Testis (tissue), 3 donors: Measurements from ENCODE around the gene MAML3. TPM values are rescaled to one million over a fixed set of nuclear protein-coding genes. Genes with fewer than 3 reads are reported as not detected.
A peak's percentile ranks its signal among the peaks of the same experiment; 100 is the strongest.

Source experiments
- DNase-seq: peaks from one replicate; pipeline ENCODE4 v3.0.0-alpha.2; 2019
- H3K27ac ChIP-seq, 2 donors: fragments of 200-600 bp; sonication (generic); one replicate each; pipeline ENCODE4 v1.5.1; 2019
- H3K27me3 ChIP-seq: fragments of 200-600 bp; sonication (generic); one replicate; pipeline ENCODE4 v1.5.1; 2019
- H3K36me3 ChIP-seq: fragments of 200-600 bp; sonication (generic); one replicate; pipeline ENCODE4 v1.5.1; 2017; ENCODE audit warnings: low read depth; ENCODE audit errors: missing control alignments
- H3K4me1 ChIP-seq: fragments of 200-600 bp; sonication (generic); one replicate; pipeline ENCODE4 v1.5.1; 2019
- H3K4me3 ChIP-seq, 2 donors: fragments of 200-600 bp; sonication (generic); one replicate each; pipeline ENCODE4 v1.5.1; 2017 to 2019
- H3K9me3 ChIP-seq: fragments of 200-600 bp; sonication (generic); one replicate; pipeline ENCODE4 v1.5.1; 2017
- CTCF ChIP-seq, 3 experiments: fragments of 450-650 bp in 2 of 3; fragments of 200-600 bp in 1 of 3; sonication (generic) in 1 of 3; IDR thresholded peaks; one replicate each; pipeline ENCODE4 v1.5.1; 2016 to 2019; ENCODE audit warnings: antibody characterized with exemption in 3 of 3, mild to moderate bottlenecking in 2 of 3, moderate library complexity in 1 of 3
- POLR2A ChIP-seq: fragments of 450-650 bp; IDR thresholded peaks from one replicate; pipeline ENCODE4 v1.6.1; 2017; ENCODE audit warnings: antibody characterized with exemption, mild to moderate bottlenecking, moderate library complexity
- WGBS, 2 donors: methylation state at CpG; one replicate each; pipeline ENCODE4 v1.1.5; 2018; 5-methylcytosine and 5-hydroxymethylcytosine counted together
- intact Hi-C: fragments of 100-400 bp; cut with DNase I; formaldehyde crosslinking; loops from one replicate; pipeline ENCODE4 v1.15.1; 2023; ENCODE audit warnings: low total_unique reads
- polyA plus RNA-seq: library from polyadenylated mRNA; stranded (reverse); fragments of 350-450 nt; fragmentation: Illumina TruSeq; extraction: RNeasy Lipid Tissue Mini Kit (QIAGEN cat#74804); gene quantifications from one replicate; pipeline ENCODE4 v1.2.3, GENCODE V29; 2014; ENCODE audit warnings: low read depth, low replicate concordance; ENCODE audit not compliant: insufficient read depth
- total RNA-seq, 2 donors: library from RNA; depleted of rRNA; stranded (reverse); fragments of >200 nt; gene quantifications; one replicate each; pipeline ENCODE4 v1.2.3, GENCODE V29; 2016

Gene MAML3
- total and polyA plus RNA-seq, 3 donors from 2014 or later: 7.6 to 21.2 (median 18.8) TPM

DNA sequence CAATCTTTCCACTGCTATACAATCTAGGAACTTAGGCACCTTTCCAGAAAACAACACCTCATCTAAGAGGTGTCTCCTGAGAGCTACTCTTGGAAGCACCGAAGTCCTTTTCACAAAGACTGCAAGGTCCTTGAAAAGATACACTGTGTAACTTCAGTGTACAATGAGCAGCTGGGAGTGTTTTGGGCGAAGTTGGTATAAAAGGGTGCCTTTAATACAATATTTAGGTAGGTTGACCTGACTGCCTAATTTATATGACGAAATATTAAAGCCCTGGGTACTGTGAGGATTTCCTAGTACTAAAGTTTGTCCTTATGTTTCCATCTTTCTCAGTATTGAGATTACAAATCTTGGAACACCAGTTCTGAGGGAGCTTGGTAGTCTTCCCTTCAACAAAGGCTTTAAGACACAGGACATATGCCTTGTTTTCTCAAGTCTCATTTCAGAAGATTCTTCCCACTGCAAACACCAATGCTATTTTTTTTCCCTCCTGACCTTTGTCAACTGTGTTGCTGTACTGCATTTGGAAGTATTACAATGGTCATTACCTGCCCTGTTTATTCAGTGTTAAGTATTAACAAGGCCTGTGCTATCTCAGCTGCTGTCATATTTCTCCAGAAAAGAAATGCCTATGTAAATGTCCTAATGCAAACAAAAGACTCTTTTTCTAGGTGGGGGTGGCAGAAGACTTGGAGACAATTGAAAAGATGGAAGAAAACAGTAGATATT lies 134.2 kb downstream of the MAML3 start:
- no peak for DNase-seq
- Histone ChIP-seq H3K27ac (peak overlapping the region in 1 of 2 donors; percentile 57), H3K9me3 (no peaks in the 10 kb centered on the region), H3K4me3 (no peak overlapping the region), H3K36me3 (no peaks in the 10 kb centered on the region), H3K4me1 (peaks cover 5% of the 10 kb centered on the region), H3K27me3 (no peaks in the 10 kb centered on the region)
- intact Hi-C loops: no loop called here
- TF ChIP-seq CTCF (IDR thresholded peaks at IDR 0.05) (no peak), POLR2A (no peak)
- 46 to 61% methylated on average over 3 of the region's 3 CpGs for WGBS, 2 donors

- Histone ChIP-seq H3K9me3 (no peaks in the 10 kb centered on the region), H3K4me1 (peaks cover 5% of the 10 kb centered on the region), H3K27me3 (no peaks in the 10 kb centered on the region), H3K27ac (peak overlapping the region in 1 of 2 donors; percentile 57), H3K4me3 (no peak overlapping the region), H3K36me3 (no peaks in the 10 kb centered on the region)
- 70 to 71% methylated on average over 3 of the region's 3 CpGs for WGBS, 2 donors
- TF ChIP-seq POLR2A (no peak), CTCF (IDR thresholded peaks at IDR 0.05) (no peak)
- intact Hi-C loops: no loop called here
- no peak for DNase-seq
These were observed 134.9 kb downstream of the MAML3 start for GRCh38 chr4:140018931-140019618.

GRCh38 chr4:140014284-140014683 lies 139.7 kb downstream of the MAML3 start:
- H3K4me3 ChIP-seq: no peak overlapping the region
- intact Hi-C loops: no loop called here
- H3K36me3 ChIP-seq: no peaks in the 10 kb centered on the region
- TF ChIP-seq POLR2A (no peak), CTCF (IDR thresholded peaks at IDR 0.05) (no peak)
- H3K27me3 ChIP-seq: no peaks in the 10 kb centered on the region
- DNase-seq: no peak
- H3K9me3 ChIP-seq: no peaks in the 10 kb centered on the region
- no peak overlapping the region for H3K27ac ChIP-seq
- 90% methylated on average over 5 of the region's 5 CpGs for whole genome bisulfite sequencing, 2 donors
- peaks cover 2% of the 10 kb centered on the region for H3K4me1 ChIP-seq

DNA sequence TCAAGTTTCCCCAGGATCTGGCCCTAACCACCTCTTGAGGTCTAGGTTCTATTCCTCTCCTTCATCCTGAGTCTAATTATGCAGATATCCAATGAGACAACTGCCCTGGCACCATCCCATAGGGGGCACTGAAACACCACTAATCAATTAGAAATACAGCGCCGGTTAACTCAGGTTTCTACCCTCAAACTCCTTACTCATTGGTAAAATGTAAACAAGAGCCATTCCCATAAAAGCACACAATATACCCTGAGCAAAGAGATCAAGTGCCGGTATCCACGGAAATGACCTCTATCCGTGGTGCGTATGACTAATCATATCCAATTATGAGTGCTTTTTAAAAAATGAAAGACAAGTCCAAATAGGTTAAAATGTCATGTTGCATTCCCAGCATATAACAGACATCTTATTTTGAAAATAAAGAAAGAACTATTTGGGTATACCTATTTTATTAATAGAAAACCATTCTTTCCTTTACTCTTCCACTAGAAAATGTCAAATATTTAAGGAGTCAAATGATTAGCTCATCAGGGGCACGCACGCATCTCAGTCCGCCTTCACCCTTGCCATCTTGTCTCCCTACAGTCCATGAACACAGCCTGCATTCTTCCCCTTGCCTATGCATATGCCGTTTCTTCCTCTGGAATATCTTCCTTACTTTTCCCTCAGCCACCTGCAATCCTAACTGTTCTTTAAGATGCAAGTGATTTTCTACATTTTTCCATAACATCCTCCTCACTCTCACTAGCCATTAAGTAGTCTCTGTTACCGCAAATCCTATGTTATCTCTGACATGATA lies 141.1 kb downstream of the MAML3 start:
- intact Hi-C loops: no loop called here

More for the DNA sequence above, 141.1 kb downstream of the MAML3 start:
- DNase-seq: peak; percentile 50
- H3K4me3 ChIP-seq: no peak overlapping the region
- no peak overlapping the region for H3K27ac ChIP-seq
- no peaks in the 10 kb centered on the region for H3K36me3 ChIP-seq
- no peaks in the 10 kb centered on the region for H3K4me1 ChIP-seq
- WGBS, 2 donors: 68 to 79% methylated on average over 11 of the region's 11 CpGs
- peak in 2 of 3 experiments; percentile 8 to 26 for TF ChIP-seq CTCF (IDR thresholded peaks at IDR 0.05)
- TF ChIP-seq POLR2A: no peak
- H3K9me3 ChIP-seq: no peaks in the 10 kb centered on the region
- no peaks in the 10 kb centered on the region for H3K27me3 ChIP-seq
